ENCODE measurements around the gene BRINP2.

DNA sequence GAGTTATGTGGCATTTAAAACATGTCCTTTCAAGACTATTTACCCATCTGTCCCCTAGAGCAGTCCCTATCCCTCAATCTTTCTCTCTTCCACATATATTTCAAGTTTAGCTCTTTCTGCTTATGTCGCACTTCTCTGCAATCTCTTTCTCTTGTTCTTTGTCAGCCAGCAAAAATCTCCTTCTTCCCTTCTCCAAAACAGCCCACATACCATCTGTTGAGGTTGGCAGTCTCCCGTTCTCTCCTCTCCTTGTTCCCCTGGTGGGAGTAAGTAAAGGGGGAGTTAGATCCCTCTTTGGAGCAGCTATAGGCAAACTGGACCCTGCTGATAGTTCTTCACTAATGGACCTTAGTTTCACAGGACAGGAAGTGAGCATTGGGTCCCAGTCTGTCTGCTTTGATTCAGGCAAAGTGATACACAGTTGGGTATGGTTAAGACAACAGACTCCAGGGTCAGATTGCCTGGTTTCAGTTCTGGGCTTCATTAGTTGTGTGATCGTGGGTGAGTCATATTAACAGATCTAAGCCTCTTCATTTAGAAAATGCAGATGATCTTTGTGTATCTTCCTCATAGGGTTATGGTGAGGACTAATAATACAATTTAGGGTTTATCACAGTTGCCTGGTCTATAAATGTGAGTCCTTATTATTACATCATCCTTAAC lies 19.7 kb downstream of the BRINP2 start:
- TF ChIP-seq POLR2A (IDR thresholded peaks at IDR 0.05) (no peak), CTCF (IDR thresholded peaks at IDR 0.05) (no peak)

Measured in esophagus squamous epithelium (tissue), 4 donors.